GM18909 (cell line): ENCODE data around the gene SNW1.

Experiments
- ATAC-seq: cut with Tn5 transposase; IDR thresholded peaks from one replicate; pipeline ENCODE4 v1.9.1; 2021; ENCODE audit warnings: mild to moderate bottlenecking; ENCODE audit not compliant: unreplicated experiment, poor library complexity

The SNW1 gene

DNA sequence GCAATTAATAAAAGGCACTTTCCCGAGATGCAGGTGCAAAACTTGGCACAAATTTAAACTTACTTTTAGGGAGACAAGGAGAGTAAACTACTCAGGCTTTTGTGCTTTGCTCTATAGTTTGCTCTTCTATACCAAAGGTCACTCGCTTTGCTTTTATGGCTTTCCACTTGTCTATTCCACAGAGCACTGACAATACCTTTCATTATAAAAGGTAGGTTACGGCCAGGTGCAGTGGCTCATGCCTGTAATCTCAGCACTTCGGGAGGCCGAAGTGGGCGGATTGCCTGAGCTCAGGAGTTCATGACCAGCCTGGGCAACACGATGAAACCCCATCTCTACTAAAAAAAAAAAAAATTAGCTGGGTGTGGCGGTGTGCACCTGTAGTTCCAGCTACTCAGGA is 86.0 kb downstream of the SNW1 start:
- no peak for ATAC-seq

DNA sequence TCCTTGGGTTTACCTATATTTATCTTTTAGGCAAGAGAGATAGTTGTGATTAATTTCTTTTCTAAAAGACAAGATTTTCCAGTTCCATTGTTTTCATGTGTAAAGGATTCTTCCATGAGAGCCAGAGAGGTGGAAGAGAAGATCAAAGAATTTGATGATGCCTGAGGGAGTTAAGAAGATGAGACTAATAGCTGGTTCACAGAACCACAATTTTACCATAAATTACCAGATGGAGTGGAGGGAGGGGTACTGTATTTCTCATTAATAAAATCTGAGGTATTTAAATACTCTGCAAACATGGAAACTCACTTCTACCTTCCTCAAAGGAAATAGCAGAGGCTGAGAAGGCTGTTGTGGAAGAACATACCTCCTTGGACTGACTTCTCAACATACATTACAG is 87.8 kb downstream of the SNW1 start:
- ATAC-seq, result no peak
